GM19023 (cell line): ENCODE results near the gene CROT.
"Not testable (repeated sequence)": the region's sequence is repeated elsewhere in the genome, so short reads cannot be mapped to it uniquely, and the experiment has no call there.

ENCODE experiments used
- ATAC-seq: cut with Tn5 transposase; IDR thresholded peaks from one replicate; pipeline ENCODE4 v1.9.1; 2021; ENCODE audit warnings: mild to moderate bottlenecking, moderate library complexity; ENCODE audit not compliant: unreplicated experiment

CROT gene

GRCh38 chr7:87345166-87345927, at the start of gene CROT:
TSS of gene CROT (plus strand) at chr7:87345664. CDS start at chr7:87349069, 3,405 bp downstream.
- ATAC-seq: peak; percentile 99

- ATAC-seq: no peak
Observed at GRCh38 chr7:87300756-87301155, 44.7 kb upstream of the CROT start.

GRCh38 chr7:87310790-87311419, 34.6 kb upstream of the CROT start:
- ATAC-seq: no peak

GRCh38 chr7:87312215-87312865, 33.1 kb upstream of the CROT start:
- peak; percentile 63 for ATAC-seq

GRCh38 chr7:87316097-87316700, 29.3 kb upstream of the CROT start:
- ATAC-seq: peak; percentile 82

- ATAC-seq: no peak
Observed at GRCh38 chr7:87316846-87317552, 28.5 kb upstream of the CROT start.

- no peak for ATAC-seq
Observed at GRCh38 chr7:87317691-87318245, 27.7 kb upstream of the CROT start.

GRCh38 chr7:87318741-87319140, 26.7 kb upstream of the CROT start:
- no peak for ATAC-seq

- not testable (repeated sequence) for ATAC-seq
Observed at GRCh38 chr7:87319154-87319581, 26.3 kb upstream of the CROT start.

- ATAC-seq: no peak
Observed at GRCh38 chr7:87322912-87323311, 22.6 kb upstream of the CROT start.

- no peak for ATAC-seq
Observed at GRCh38 chr7:87325576-87326370, 19.7 kb upstream of the CROT start.

- ATAC-seq: no peak
Observed at GRCh38 chr7:87328281-87328680, 17.2 kb upstream of the CROT start.

GRCh38 chr7:87330316-87330715, 15.1 kb upstream of the CROT start:
- no peak for ATAC-seq

- ATAC-seq: no peak
Observed at GRCh38 chr7:87330942-87331341, 14.5 kb upstream of the CROT start.

- ATAC-seq: no peak
Observed at GRCh38 chr7:87331687-87332252, 13.7 kb upstream of the CROT start.

- no peak for ATAC-seq
Observed at GRCh38 chr7:87332321-87332720, 13.1 kb upstream of the CROT start.

- no peak for ATAC-seq
Observed at GRCh38 chr7:87336136-87336535, 9.3 kb upstream of the CROT start.

- no peak for ATAC-seq
Observed at GRCh38 chr7:87337331-87337730, 8.1 kb upstream of the CROT start.

GRCh38 chr7:87339373-87339897, 6.0 kb upstream of the CROT start:
- ATAC-seq: no peak
